ENCODE measurements around the gene PIGV. TPM values are rescaled to one million over a fixed set of nuclear protein-coding genes. Genes with fewer than 3 reads are reported as not detected.
A peak's percentile ranks its signal among the peaks of the same experiment; 100 is the strongest.

Gene PIGV
- total RNA-seq, 1 experiment from 2014 or later, result 14.7 TPM

DNA sequence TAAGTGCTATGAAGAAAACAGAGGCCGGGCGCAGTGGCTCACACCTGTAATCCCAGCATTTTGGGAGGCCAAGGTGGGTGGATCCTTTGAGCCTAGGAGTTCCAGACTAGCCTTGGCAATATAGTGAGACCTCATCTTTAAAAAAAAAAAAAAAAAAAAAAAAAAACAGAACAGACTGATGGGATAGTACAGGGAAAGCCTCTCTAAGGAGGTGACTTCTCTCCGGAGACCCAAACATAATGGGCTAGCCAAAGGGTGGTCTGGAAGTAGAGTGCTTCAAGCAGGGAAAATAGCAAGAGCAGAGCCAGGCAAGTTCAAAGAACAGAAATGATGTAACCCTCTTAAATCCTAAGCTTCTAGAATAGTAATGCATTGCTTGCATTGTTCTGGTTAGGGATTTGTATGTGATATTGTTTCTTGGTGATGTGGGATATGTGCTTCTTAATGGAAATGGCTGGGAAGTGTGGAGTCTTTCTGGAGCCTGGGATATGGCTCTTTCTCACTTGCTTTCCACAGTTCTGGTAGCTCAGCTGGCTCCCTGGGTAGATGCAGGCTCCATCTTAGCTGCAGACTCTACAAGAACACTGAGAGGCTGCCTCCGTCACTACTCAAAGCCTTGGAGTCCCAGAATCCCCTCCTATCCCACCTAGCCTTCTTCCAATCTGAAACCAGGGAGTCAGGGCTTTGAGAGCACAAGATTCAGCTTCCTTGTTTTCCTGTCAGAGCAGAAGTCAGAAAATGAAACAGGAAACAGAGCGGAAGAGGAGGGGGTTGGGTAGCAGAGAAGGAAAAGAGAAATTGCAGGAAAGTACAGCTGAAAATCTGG lies 1.9 kb upstream of the PIGV start:
- intact Hi-C loops (cut with micrococcal nuclease), result no loop called here
- Mint-ChIP-seq H3K4me3 (ENCODE audit: unreplicated experiment) (no peak overlapping the region), H3K27me3 (ENCODE audit: insufficient read depth, unreplicated experiment) (no peaks in the 10 kb centered on the region), H3K9me3 (ENCODE audit: unreplicated experiment) (no peaks in the 10 kb centered on the region), H3K27ac (ENCODE audit: low read depth, unreplicated experiment) (peak overlapping the region; percentile 100), H3K36me3 (ENCODE audit: insufficient read depth, unreplicated experiment) (peaks cover 28% of the 10 kb centered on the region), H3K4me1 (ENCODE audit: insufficient read depth, unreplicated experiment) (peaks cover 52% of the 10 kb centered on the region)
- CTCF ChIA-PET, result interaction anchor here (0.7 to 7.1 kb wide), 9 partner anchors 14 to 1357 kb away, joined by 3 to 63 read pairs (median 3); no protein-coding TSS in a partner anchor
- no peak for DNase-seq (ENCODE audit: unreplicated experiment)
- POLR2A ChIA-PET, result interaction anchor here (0.6 to 5.2 kb wide), 8 partner anchors 9 to 109 kb away, joined by 3 to 109 read pairs (median 8); partner anchors contain the start of gene GPN2
- BruUV-seq (replicated peaks), result no TSS peak
- no peak for TF ChIP-seq CTCF (IDR thresholded peaks at IDR 0.05; ENCODE audit: unreplicated experiment)

- no TSS peak for BruUV-seq (replicated peaks)
- intact Hi-C loops (cut with micrococcal nuclease), result no loop called here
- Mint-ChIP-seq H3K27ac (ENCODE audit: low read depth, unreplicated experiment) (peak overlapping the region; percentile 100), H3K27me3 (ENCODE audit: insufficient read depth, unreplicated experiment) (no peaks in the 10 kb centered on the region), H3K4me3 (ENCODE audit: unreplicated experiment) (peak overlapping the region; percentile 97), H3K4me1 (ENCODE audit: insufficient read depth, unreplicated experiment) (peaks cover 52% of the 10 kb centered on the region), H3K36me3 (ENCODE audit: insufficient read depth, unreplicated experiment) (peaks cover 19% of the 10 kb centered on the region), H3K9me3 (ENCODE audit: unreplicated experiment) (no peaks in the 10 kb centered on the region)
- CTCF ChIA-PET, result interaction anchor here (0.7 to 7.1 kb wide), 9 partner anchors 7 to 1358 kb away, joined by 3 to 184 read pairs (median 3); no protein-coding TSS in a partner anchor
- peak; percentile 29 for DNase-seq (ENCODE audit: unreplicated experiment)
- POLR2A ChIA-PET, result interaction anchor here (1.1 to 5.2 kb wide), 15 partner anchors 10 to 315 kb away, joined by 3 to 109 read pairs (median 8); partner anchors contain the start of genes ARID1A, GPN2 and HMGN2
- TF ChIP-seq CTCF (IDR thresholded peaks at IDR 0.05; ENCODE audit: unreplicated experiment), result no peak
Measured at GRCh38 chr1:26786437-26787380, 1.0 kb upstream of the PIGV start.

DNA sequence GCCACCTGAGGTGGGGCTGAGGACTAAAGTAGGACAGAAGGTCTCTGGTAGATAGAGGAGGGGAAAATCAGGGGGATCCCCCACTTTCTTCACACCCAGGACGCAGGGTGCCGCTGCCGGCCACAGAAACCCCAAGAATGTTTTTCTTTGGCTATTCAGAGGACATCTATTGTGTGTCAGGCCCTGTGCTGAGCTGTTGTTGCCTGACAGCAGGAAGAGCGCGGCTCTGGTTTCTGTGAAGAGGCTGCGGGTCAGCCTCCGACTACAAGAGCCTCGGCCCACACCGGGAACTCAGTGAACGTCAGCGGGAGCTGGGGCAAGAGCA lies 407 bp upstream of the PIGV start:
- H3K4me3 Mint-ChIP-seq (ENCODE audit: unreplicated experiment), result peak overlapping the region; percentile 97
- no peak for DNase-seq (ENCODE audit: unreplicated experiment)
- no peaks in the 10 kb centered on the region for H3K27me3 Mint-ChIP-seq (ENCODE audit: insufficient read depth, unreplicated experiment)
- POLR2A ChIA-PET, result interaction anchor here (0.7 to 5.2 kb wide), 18 partner anchors 9 to 315 kb away, joined by 3 to 109 read pairs (median 12); partner anchors contain the start of genes ARID1A and HMGN2
- TSS peak; percentile 69 for BruUV-seq (replicated peaks)
- H3K36me3 Mint-ChIP-seq (ENCODE audit: insufficient read depth, unreplicated experiment), result peaks cover 14% of the 10 kb centered on the region
- peaks cover 50% of the 10 kb centered on the region for H3K4me1 Mint-ChIP-seq (ENCODE audit: insufficient read depth, unreplicated experiment)
- H3K27ac Mint-ChIP-seq (ENCODE audit: low read depth, unreplicated experiment), result peak overlapping the region; percentile 100
- TF ChIP-seq CTCF (IDR thresholded peaks at IDR 0.05; ENCODE audit: unreplicated experiment), result no peak
- H3K9me3 Mint-ChIP-seq (ENCODE audit: unreplicated experiment), result no peaks in the 10 kb centered on the region
- intact Hi-C loops (cut with micrococcal nuclease), result no loop called here
- CTCF ChIA-PET, result interaction anchor here (0.6 to 7.1 kb wide), 8 partner anchors 8 to 264 kb away, joined by 3 to 184 read pairs (median 8); no protein-coding TSS in a partner anchor

Measured in MCF 10A (cell line).